ENCODE measurements around the gene FRYL.
"Not testable (repeated sequence)": the region's sequence is repeated elsewhere in the genome, so short reads cannot be mapped to it uniquely, and the experiment has no call there.

The FRYL gene

GRCh38 chr4:48779998-48780864, at the start of gene FRYL:
TSS of gene FRYL (minus strand) at chr4:48780279. CDS start at chr4:48634410, 145,869 bp downstream.
- peak; percentile 96 to 99 for DNase-seq

GRCh38 chr4:48827622-48828021, 47.5 kb upstream of the FRYL start:
- DNase-seq, result no peak

GRCh38 chr4:48821431-48821830, 41.4 kb upstream of the FRYL start:
- DNase-seq, result not testable (repeated sequence)

GRCh38 chr4:48816971-48817370, 36.9 kb upstream of the FRYL start:
- DNase-seq, result no peak

GRCh38 chr4:48816297-48816696, 36.2 kb upstream of the FRYL start:
- not testable (repeated sequence) for DNase-seq

GRCh38 chr4:48815483-48815882, 35.4 kb upstream of the FRYL start:
- DNase-seq, result no peak

GRCh38 chr4:48813964-48814363, 33.9 kb upstream of the FRYL start:
- DNase-seq, result no peak

GRCh38 chr4:48812866-48813265, 32.8 kb upstream of the FRYL start:
- no peak for DNase-seq

GRCh38 chr4:48804584-48805301, 24.7 kb upstream of the FRYL start:
- DNase-seq, result no peak

GRCh38 chr4:48801016-48801715, 21.1 kb upstream of the FRYL start:
- DNase-seq, result no peak

- not testable (repeated sequence) for DNase-seq
Measured at GRCh38 chr4:48800155-48800554, 20.1 kb upstream of the FRYL start.

- DNase-seq, result no peak
Measured at GRCh38 chr4:48799157-48799556, 19.1 kb upstream of the FRYL start.

GRCh38 chr4:48798117-48798516, 18.0 kb upstream of the FRYL start:
- DNase-seq, result no peak

GRCh38 chr4:48796927-48797679, 17.0 kb upstream of the FRYL start:
- DNase-seq, result no peak

GRCh38 chr4:48796191-48796926, 16.3 kb upstream of the FRYL start:
- no peak for DNase-seq

- DNase-seq, result no peak
Measured at GRCh38 chr4:48795108-48795507, 15.0 kb upstream of the FRYL start.

- no peak for DNase-seq
Measured at GRCh38 chr4:48792348-48793006, 12.4 kb upstream of the FRYL start.

- no peak for DNase-seq
Measured at GRCh38 chr4:48791313-48791712, 11.2 kb upstream of the FRYL start.

GRCh38 chr4:48790561-48790960, 10.5 kb upstream of the FRYL start:
- DNase-seq, result no peak

GRCh38 chr4:48787056-48787455, 7.0 kb upstream of the FRYL start:
- no peak for DNase-seq

GRCh38 chr4:48786549-48786948, 6.5 kb upstream of the FRYL start:
- no peak for DNase-seq
